Measurements from ENCODE around the gene FAM3B.
A peak's percentile ranks its signal among the peaks of the same experiment; 100 is the strongest.
"Not testable (repeated sequence)": the region's sequence is repeated elsewhere in the genome, so short reads cannot be mapped to it uniquely, and the experiment has no call there.

The FAM3B gene

DNA sequence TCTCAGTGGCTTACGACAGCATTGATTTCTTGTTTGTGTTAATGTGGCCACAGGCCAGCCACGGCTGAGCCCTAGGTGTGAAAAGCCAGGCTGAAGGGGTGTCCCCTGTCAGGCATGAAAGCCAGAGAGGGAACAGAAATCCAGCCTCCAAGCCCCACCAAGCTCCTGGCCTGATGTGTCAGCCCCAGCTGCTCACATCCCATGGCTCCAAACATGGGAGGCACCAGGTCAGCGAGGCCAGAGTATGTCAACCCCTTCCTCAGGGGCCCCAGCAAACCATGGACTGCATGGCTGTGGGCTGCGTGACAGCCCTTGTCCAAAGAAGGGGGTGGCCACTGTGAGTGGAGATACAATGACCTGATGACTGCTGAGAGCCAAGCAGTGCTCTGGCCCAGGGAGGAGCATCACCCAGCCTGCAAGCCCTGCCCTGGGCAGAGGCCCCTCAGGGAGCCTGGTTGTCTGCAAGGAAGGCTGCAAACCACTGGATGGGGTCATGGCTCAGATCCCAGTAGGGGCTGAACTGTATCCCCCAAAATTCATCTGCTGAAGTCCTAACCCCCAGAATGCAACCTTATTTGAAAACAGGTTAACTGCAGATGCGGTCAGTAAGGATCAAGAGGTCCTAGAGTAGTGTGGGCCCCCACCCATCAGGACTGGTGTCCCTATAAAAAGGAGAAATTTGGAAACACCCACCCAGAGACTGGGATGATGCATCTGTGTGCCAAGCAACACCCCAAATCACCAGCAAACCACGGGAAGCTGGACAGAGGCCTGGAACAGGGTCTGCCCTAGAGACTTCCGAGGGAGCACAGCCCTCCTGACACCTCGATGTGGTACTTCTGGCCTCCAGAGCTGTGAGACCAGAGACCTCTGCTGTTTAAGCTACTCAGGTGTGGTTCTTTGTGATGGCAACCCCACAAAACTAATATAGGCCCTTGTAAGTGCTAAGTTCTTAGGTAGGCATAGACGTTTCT is 41.9 kb downstream of the FAM3B start:
- peak overlapping the region in 4 of 11 experiments; percentile 5 to 98 (median 54); a peak in 3 of 22 replicates for H3K27ac ChIP-seq

DNA sequence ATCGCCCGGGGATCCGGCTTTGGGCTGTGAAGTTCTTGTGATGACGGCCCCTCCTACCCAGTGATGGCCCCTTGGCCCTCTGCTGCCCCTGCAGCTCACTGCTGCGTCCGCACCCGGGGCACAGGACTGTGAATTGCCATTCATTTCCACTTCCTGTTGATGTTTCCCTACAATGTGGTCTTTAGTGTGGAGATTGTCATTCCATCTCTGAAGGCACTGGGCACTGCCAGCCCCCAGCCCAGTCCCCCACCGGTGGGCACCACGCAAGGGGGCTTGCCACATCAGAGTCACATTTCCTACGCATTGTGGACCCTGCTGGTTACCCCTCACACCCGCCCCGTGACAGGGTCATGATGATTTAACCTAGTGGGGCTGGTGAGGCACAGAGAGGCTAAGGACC is 42.7 kb downstream of the FAM3B start:
- H3K36me3 ChIP-seq, result 0 out of 22 replicates have a peak, but pooled peaks cover 0 to 3% (median 0%) of the 10 kb centered on the region in 11 experiments
- no peaks in the 10 kb centered on the region for H3K9me3 ChIP-seq (replicated peaks in 1 of 11)
- peaks cover 33 to 54% (median 48%) of the 10 kb centered on the region in 10 experiments for H3K4me1 ChIP-seq
- H3K27me3 ChIP-seq, result no peaks in the 10 kb centered on the region
- H3K9ac ChIP-seq, result no peak overlapping the region
- no peaks in the 10 kb centered on the region for H4K20me1 ChIP-seq
- no peak for TF ChIP-seq Cebpa-rat (IDR thresholded peaks at IDR 0.05)
- H3K27ac ChIP-seq, result peak overlapping the region in 6 of 11 experiments; percentile 5 to 98 (median 54); a peak in 6 of 22 replicates
- peak overlapping the region in 6 of 11 experiments; percentile 0 to 94 (median 18); a peak in 7 of 22 replicates for H3K4me2 ChIP-seq
- no peak overlapping the region for H3K4me3 ChIP-seq

More for the DNA sequence above, 41.9 kb downstream of the FAM3B start:
- Histone ChIP-seq H3K4me2 (0 out of 22 replicates have a peak overlapping the region, but pooled peaks of 1 of the 11 experiments have one; percentile 8), H3K9me3 (replicated peaks in 1 of 11) (no peaks in the 10 kb centered on the region), H3K36me3 (no peaks in the 10 kb centered on the region), H3K4me1 (peaks cover 25 to 46% (median 40%) of the 10 kb centered on the region in 10 experiments), H3K9ac (no peak overlapping the region), H3K27me3 (no peaks in the 10 kb centered on the region), H4K20me1 (no peaks in the 10 kb centered on the region), H3K4me3 (no peak overlapping the region)
- TF ChIP-seq Cebpa-rat (IDR thresholded peaks at IDR 0.05), result no peak

DNA sequence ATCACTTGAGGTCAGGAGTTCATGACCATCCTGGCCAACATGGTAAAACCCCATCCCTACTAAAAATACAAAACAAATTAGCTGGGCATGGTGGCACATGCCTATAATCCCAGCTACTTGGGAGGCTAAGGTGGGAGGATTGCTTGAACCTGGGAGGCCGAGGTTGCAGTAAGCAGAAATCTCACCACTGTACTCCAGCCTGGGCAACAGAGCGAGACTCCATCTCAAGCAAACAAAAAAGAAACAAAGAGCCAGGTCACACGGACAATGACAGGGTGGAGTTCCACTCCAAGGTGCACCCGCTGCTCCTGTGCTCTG is 43.1 kb downstream of the FAM3B start:
- H4K20me1 ChIP-seq; H3K36me3 ChIP-seq; H3K9me3 ChIP-seq (replicated peaks in 1 of 11); H3K27me3 ChIP-seq; H3K4me3 ChIP-seq: not testable (repeated sequence)
- Histone ChIP-seq H3K4me1 (peaks cover 34 to 58% (median 52%) of the 10 kb centered on the region in 10 experiments), H3K4me2 (peak overlapping the region in 7 of 11 experiments; percentile 88 to 98 (median 94); a peak in 9 of 22 replicates), H3K9ac (0 out of 22 replicates have a peak overlapping the region, but pooled peaks of 1 of the 11 experiments have one; percentile 37), H3K27ac (peak overlapping the region in 5 of 11 experiments; percentile 15 to 98 (median 94); a peak in 7 of 22 replicates)

DNA sequence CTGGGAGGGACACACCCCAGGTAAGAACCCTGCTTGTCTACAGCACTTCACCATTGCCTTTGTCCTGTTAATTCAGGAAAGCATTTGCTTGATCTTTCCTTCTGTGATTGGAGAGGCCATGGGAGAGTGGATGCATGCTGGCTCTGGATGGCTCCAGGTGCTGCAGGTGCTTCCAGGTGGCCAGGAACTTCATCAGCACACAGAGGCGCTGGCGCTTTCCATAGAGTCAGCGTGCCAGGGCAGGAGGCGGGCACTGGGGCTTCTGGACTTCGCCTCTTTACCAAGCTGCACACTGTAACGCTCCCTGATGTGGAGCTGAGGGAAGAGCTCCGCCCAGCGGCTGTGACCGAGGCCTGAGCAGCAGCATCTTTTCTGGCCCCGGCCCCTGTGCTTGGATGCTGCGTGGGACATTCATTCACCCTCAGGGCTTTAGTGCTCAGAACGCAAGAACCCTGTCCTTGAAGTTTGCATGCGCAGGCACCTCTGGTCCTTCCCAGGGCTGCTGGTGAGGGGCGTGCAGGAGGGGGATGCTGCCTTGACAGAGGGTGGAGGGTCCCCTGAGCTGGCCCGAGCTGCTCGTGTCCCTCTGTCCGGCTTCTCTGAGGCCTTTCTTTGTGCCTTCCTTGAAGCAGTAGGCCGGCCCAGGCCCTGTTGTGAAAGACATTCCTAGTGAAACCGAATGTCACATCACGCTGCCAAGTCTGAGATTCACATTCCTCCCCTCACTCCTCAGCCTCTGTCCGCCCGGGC is 43.6 kb downstream of the FAM3B start:
- H3K9ac ChIP-seq, result peak overlapping the region in 3 of 11 experiments; percentile 37 to 88 (median 83); a peak in 2 of 22 replicates
- H4K20me1 ChIP-seq, result no peaks in the 10 kb centered on the region; a peak in 1 of 22 replicates
- H3K36me3 ChIP-seq, result peaks cover 0 to 4% (median 0%) of the 10 kb centered on the region in 11 experiments; a peak in 2 of 22 replicates
- H3K9me3 ChIP-seq (replicated peaks in 1 of 11), result no peaks in the 10 kb centered on the region
- H3K27ac ChIP-seq, result peak overlapping the region in 10 of 11 experiments; percentile 76 to 98 (median 94); a peak in 17 of 22 replicates
- no peak for TF ChIP-seq Cebpa-rat (IDR thresholded peaks at IDR 0.05)
- peaks cover 34 to 61% (median 54%) of the 10 kb centered on the region in 10 experiments for H3K4me1 ChIP-seq
- H3K4me2 ChIP-seq, result peak overlapping the region in 10 of 11 experiments; percentile 88 to 98 (median 95); a peak in 20 of 22 replicates
- no peak overlapping the region for H3K4me3 ChIP-seq
- H3K27me3 ChIP-seq, result no peaks in the 10 kb centered on the region

DNA sequence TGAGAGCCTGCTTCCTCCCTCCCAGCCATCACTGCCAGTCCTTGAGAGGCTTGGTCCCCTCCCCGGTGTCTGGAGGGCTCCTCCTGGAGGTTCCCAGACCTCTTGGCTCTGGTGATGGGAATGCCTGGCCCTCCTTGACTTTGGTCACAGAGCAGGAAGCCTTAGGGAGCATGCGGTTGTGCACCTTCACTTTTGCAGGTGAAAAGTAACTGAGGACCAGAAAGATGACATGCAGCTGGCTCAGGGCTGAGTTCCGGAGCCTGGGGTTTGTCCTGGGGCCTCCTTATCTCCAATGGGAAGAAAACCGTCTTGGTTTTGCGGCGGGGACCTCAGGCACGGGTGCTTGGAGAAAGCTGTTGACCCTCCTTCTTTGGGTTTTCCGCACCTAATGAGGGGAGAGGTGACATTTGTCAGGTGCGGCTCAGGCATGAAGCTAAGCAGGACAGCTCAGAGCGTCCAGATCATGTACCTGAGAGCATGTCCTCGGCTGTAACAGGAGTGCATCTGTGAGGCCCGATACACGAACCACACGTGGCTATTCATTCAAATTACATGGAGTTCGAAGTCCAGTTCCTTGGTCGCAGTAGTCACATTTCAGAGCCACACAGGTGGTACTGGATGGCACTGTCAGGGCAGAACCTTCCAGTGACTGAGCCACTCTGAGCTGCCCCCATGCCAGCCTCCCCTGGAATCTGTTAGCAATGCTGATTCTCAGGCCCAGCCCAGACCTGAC is 44.6 kb downstream of the FAM3B start:
- Histone ChIP-seq H3K4me2 (peak overlapping the region; percentile 88 to 98 (median 94)), H3K27ac (peak overlapping the region; percentile 42 to 98 (median 94); a peak in 21 of 22 replicates), H3K9ac (peak overlapping the region; percentile 55 to 91 (median 83); a peak in 20 of 22 replicates), H3K9me3 (replicated peaks in 1 of 11) (no peaks in the 10 kb centered on the region), H3K4me1 (peaks cover 42 to 69% (median 60%) of the 10 kb centered on the region in 10 experiments), H3K36me3 (peaks cover 0 to 14% (median 0%) of the 10 kb centered on the region in 11 experiments; a peak in 3 of 22 replicates), H3K4me3 (peak overlapping the region in 6 of 10 experiments; percentile 6 to 68 (median 54); a peak in 7 of 20 replicates), H4K20me1 (peaks cover 0 to 5% (median 0%) of the 10 kb centered on the region in 11 experiments; a peak in 1 of 22 replicates), H3K27me3 (no peaks in the 10 kb centered on the region)
- TF ChIP-seq Cebpa-rat (IDR thresholded peaks at IDR 0.05), result no peak

DNA sequence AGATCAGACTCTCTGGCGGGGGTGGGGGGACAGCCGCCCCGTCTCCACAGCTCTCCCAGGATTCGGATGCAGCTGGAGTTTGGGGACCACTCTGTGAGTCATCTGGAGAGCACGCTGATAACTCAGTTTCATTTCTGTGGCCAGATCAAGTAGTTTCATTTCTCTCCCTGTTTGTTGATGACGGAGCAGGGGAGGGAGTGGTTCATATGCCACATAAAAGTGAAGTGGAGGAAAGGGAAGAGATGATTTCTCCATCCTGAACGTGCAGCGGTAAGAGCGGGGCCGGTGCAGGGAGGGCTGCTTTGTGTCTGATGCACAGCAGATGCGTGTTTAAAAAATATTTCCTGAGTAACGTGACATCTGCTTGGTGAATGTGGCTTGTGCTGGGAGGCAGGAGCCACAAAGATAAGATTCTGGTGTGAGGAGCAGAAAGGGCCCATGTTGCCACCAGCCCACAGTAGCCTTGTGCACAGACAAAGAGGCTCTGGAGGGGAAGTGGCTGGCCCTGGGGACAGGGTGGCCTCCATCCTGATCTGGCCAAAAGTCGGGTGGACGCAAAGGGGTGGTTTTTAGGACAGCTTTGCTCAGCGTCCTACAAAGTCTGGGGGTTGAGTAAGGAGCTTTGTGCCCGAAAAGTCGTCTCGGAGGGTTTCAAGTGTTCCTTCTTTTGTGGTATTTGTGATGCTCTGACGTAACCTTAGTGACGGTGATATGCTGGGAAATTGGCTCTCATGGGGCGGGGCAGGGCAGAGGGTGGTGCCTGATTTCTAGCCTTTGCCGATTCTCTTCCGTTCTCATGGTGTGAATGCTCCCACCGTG is 45.4 kb downstream of the FAM3B start, which contains the start of gene MX2:
Gene MX2, plus strand, starts transcription at position 242 of the 819 bp plus-strand sequence. CDS start 14,880 bp downstream, outside the sequence.
- peaks cover 0 to 12% (median 0%) of the 10 kb centered on the region in 11 experiments; a peak in 1 of 22 replicates for H4K20me1 ChIP-seq
- peak within 1 kb of the TSS; percentile 46 to 68 (median 59) for H3K4me3 ChIP-seq
- H3K27ac ChIP-seq, result peak within 1 kb of the TSS; percentile 74 to 98 (median 94)
- no peaks in the 10 kb centered on the region for H3K27me3 ChIP-seq
- peak in 7 of 11 experiments; percentile 13 to 93 (median 76); a peak in 11 of 22 replicates for TF ChIP-seq Cebpa-rat (IDR thresholded peaks at IDR 0.05)
- H3K4me2 ChIP-seq, result peak within 1 kb of the TSS; percentile 88 to 99 (median 96)
- H3K36me3 ChIP-seq, result peaks cover 0 to 14% (median 0%) of the 10 kb centered on the region in 11 experiments; a peak in 3 of 22 replicates
- H3K4me1 ChIP-seq, result peaks cover 50 to 77% (median 68%) of the 10 kb centered on the region in 10 experiments
- H3K9ac ChIP-seq, result peak within 1 kb of the TSS; percentile 71 to 91 (median 84)
- H3K9me3 ChIP-seq (replicated peaks in 1 of 11), result no peaks in the 10 kb centered on the region

DNA sequence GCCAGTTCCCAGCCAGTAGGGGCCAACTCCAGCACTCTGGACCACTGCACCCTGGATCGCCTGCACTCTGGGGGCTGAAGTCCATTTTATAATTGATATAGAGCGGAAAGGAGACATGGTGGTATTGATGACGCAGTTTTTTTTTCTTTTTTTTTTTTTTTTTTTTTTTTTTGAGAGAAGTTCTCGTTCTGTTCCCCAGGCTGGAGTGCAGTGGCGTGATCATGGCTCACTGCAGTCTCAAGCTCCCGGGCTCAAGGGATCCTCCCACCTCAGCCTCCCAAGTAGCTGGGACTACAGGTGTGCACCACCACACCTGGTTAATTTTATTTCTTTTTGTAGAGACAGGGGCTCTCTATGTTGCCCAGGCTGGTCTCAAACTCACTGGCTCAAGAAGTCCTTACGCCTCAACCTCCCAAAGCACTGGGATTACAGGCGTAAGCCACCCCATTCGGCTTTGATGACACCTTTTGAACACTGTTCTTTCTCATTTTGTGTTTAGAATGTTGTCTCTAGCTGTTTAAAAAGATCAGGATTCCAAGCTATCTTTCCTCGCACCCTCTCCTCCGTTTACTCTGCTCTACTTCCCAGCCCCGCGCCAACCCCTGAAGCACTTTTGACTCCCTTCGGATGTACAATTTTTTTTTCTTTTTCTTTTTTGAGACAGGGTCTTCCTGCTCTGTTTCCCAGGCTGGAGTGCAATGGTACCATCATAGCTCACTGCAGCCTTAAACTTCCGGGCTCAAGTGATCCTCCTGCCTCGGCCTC is 46.2 kb downstream of the FAM3B start:
- peak overlapping the region; percentile 88 to 99 (median 96) for H3K4me2 ChIP-seq
- peaks cover 58 to 85% (median 76%) of the 10 kb centered on the region in 10 experiments for H3K4me1 ChIP-seq
- TF ChIP-seq Cebpa-rat (IDR thresholded peaks at IDR 0.05), result no peak
- no peaks in the 10 kb centered on the region for H3K27me3 ChIP-seq
- no peaks in the 10 kb centered on the region for H3K9me3 ChIP-seq (replicated peaks in 1 of 11)
- peaks cover 0 to 18% (median 0%) of the 10 kb centered on the region in 11 experiments; a peak in 1 of 22 replicates for H4K20me1 ChIP-seq
- H3K4me3 ChIP-seq, result peak overlapping the region; percentile 46 to 68 (median 59)
- peak overlapping the region; percentile 71 to 91 (median 84) for H3K9ac ChIP-seq
- H3K36me3 ChIP-seq, result peaks cover 0 to 14% (median 0%) of the 10 kb centered on the region in 11 experiments; a peak in 3 of 22 replicates
- H3K27ac ChIP-seq, result peak overlapping the region; percentile 74 to 98 (median 94)

Data from BLaER1 treated with 17β-estradiol and CSF1 and Interleukin-3, amounts not matched to agents 10 nM and 100 nM (cell line).